Retinal pigment epithelial cell (primary cell): ENCODE data around the gene ST14.
A peak's percentile ranks its signal among the peaks of the same experiment; 100 is the strongest.

Source experiments
- DNase-seq: peaks from one replicate; pipeline ENCODE4 v3.0.0-alpha.2; 2010; ENCODE audit warnings: low read depth
- H3K4me3 ChIP-seq: 2 replicates; pipeline ENCODE4 v1.5.1; 2011; ENCODE audit warnings: mild to moderate bottlenecking, low read length, control low read depth, moderate library complexity
- CTCF ChIP-seq: conservative IDR thresholded peaks from 2 replicates; pipeline ENCODE4 v1.5.1; 2011; ENCODE audit warnings: low read depth, low read length, control low read depth, inconsistent platforms

ST14 gene

GRCh38 chr11:130136107-130136506 lies 23.5 kb upstream of the ST14 start:
- H3K4me3 ChIP-seq: no peak overlapping the region
- no peak for TF ChIP-seq CTCF
- DNase-seq: no peak

GRCh38 chr11:130137999-130138398 lies 21.6 kb upstream of the ST14 start:
- no peak overlapping the region for H3K4me3 ChIP-seq
- no peak for TF ChIP-seq CTCF
- no peak for DNase-seq

GRCh38 chr11:130139401-130139800 lies 20.2 kb upstream of the ST14 start:
- H3K4me3 ChIP-seq: no peak overlapping the region
- TF ChIP-seq CTCF: no peak
- DNase-seq: no peak

- H3K4me3 ChIP-seq: no peak overlapping the region
- DNase-seq: no peak
- no peak for TF ChIP-seq CTCF
Observed at GRCh38 chr11:130141561-130142341, 17.8 kb upstream of the ST14 start.

GRCh38 chr11:130144141-130144540 lies 15.4 kb upstream of the ST14 start:
- no peak for TF ChIP-seq CTCF
- H3K4me3 ChIP-seq: no peak overlapping the region
- no peak for DNase-seq

GRCh38 chr11:130144861-130145281 lies 14.7 kb upstream of the ST14 start:
- DNase-seq: peak; percentile 29
- no peak for TF ChIP-seq CTCF
- H3K4me3 ChIP-seq: no peak overlapping the region

- no peak overlapping the region for H3K4me3 ChIP-seq
- no peak for TF ChIP-seq CTCF
- DNase-seq: no peak
Observed at GRCh38 chr11:130145311-130145812, 14.2 kb upstream of the ST14 start.
